SHP77 treated with DMSO at 0.1 percent for 48 hours (cell line): ENCODE data around the gene TAC3.
A peak's percentile ranks its signal among the peaks of the same experiment; 100 is the strongest.
"Not testable (repeated sequence)": the region's sequence is repeated elsewhere in the genome, so short reads cannot be mapped to it uniquely, and the experiment has no call there.

Experiments used
- DNase-seq: peaks from one replicate; lab custom pipeline; 2025; lab: John Stamatoyannopoulos, UW

Gene TAC3

GRCh38 chr12:57003395-57003794 is 12.9 kb downstream of the TAC3 start:
- no peak for DNase-seq

- peak; percentile 25 for DNase-seq
These were observed 14.9 kb downstream of the TAC3 start for GRCh38 chr12:57001448-57001906.

GRCh38 chr12:57000393-57000792 is 15.9 kb downstream of the TAC3 start:
- DNase-seq: no peak

- no peak for DNase-seq
These were observed 16.9 kb downstream of the TAC3 start for GRCh38 chr12:56999456-56999855.

- no peak for DNase-seq
These were observed 17.3 kb downstream of the TAC3 start for GRCh38 chr12:56998981-56999380.

GRCh38 chr12:56998316-56998715 is 18.0 kb downstream of the TAC3 start:
- DNase-seq: no peak

GRCh38 chr12:56996793-56997545 is 19.4 kb downstream of the TAC3 start:
- no peak for DNase-seq

GRCh38 chr12:56995930-56996496 is 20.3 kb downstream of the TAC3 start:
- no peak for DNase-seq

- DNase-seq: no peak
These were observed 21.0 kb downstream of the TAC3 start for GRCh38 chr12:56995201-56995929.

- no peak for DNase-seq
These were observed 22.0 kb downstream of the TAC3 start for GRCh38 chr12:56994231-56994746.

GRCh38 chr12:56993346-56993745 is 23.0 kb downstream of the TAC3 start:
- DNase-seq: no peak

GRCh38 chr12:56991319-56992246 is 24.7 kb downstream of the TAC3 start:
- no peak for DNase-seq

- DNase-seq: no peak
These were observed 25.5 kb downstream of the TAC3 start for GRCh38 chr12:56990648-56991318.

GRCh38 chr12:56989861-56990610 is 26.3 kb downstream of the TAC3 start:
- no peak for DNase-seq

- DNase-seq: no peak
These were observed 28.1 kb downstream of the TAC3 start for GRCh38 chr12:56988207-56988739.

GRCh38 chr12:56987551-56988053 is 28.7 kb downstream of the TAC3 start:
- peak; percentile 11 for DNase-seq

- DNase-seq: no peak
These were observed 29.3 kb downstream of the TAC3 start for GRCh38 chr12:56987011-56987410.

GRCh38 chr12:56985714-56986113 is 30.6 kb downstream of the TAC3 start:
- DNase-seq: not testable (repeated sequence)

- DNase-seq: no peak
These were observed 32.9 kb downstream of the TAC3 start for GRCh38 chr12:56983386-56983785.
